ENCODE data around the gene PRKCE.

Gene PRKCE

DNA sequence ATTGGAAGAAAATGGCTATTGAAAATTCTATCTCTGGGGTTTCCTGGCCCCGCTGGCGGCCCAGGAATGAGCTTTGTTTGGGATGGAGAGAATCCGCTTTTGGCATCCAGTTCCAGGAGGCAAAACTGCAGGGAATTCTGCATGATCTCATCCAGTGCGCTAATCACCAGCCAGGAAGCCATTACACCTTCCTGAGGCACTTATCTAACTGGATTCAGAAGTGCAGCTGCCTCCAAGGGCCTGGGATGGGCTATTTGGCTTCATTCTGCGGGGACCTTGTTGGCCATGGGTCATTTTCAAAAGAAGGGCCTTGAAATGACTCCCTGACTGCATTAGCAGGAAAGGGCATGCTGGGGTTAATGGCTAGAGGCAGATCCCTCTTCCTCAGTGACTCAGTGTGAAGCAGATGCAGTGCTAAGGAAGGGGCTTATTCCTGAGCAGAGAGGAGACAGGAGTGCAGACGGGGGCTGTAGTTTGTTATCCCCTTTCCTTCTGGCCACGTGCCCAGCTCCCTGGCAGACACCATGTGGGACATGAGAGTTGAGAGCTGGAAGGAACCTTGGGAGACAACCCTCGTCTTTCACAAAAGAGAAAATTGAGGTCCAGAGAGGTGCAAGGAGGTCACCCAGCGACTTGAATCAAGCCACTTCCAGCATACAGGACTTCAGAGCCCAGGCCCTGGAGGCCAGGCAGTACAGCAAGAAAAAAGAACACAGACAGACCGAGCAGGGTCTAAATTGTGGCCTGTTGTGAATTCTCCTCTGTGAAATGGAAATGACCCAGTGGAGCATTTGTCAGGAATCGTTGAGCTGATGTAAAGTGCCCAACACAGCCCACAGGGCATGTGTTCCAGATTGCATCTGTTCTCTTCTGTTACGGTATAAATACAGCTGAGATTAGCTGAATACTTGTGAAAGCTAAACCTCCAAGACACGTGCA, 161.8 kb downstream of the PRKCE start:
- Histone ChIP-seq H3K36me3 (ENCODE audit: control insufficient read depth in 1 of 2, insufficient read depth in 2 of 2, low read length in 2 of 2) (no peaks in the 10 kb centered on the region), H3K9ac (ENCODE audit: low read depth in 1 of 2, low read length in 2 of 2) (no peak overlapping the region), H3K4me3 (ENCODE audit: low read depth in 1 of 2, low read length in 2 of 2) (no peak overlapping the region), H3K9me3 (ENCODE audit: control insufficient read depth in 1 of 2, low read length in 2 of 2) (no peaks in the 10 kb centered on the region), H3K27me3 (ENCODE audit: control insufficient read depth in 1 of 2, insufficient read depth in 2 of 2, low read length in 2 of 2) (no peaks in the 10 kb centered on the region), H3K27ac (ENCODE audit: low read depth, low read length) (no peak overlapping the region), H3K4me1 (ENCODE audit: control insufficient read depth in 1 of 2, insufficient read depth in 2 of 2, low read length in 2 of 2) (no peaks in the 10 kb centered on the region)

DNA sequence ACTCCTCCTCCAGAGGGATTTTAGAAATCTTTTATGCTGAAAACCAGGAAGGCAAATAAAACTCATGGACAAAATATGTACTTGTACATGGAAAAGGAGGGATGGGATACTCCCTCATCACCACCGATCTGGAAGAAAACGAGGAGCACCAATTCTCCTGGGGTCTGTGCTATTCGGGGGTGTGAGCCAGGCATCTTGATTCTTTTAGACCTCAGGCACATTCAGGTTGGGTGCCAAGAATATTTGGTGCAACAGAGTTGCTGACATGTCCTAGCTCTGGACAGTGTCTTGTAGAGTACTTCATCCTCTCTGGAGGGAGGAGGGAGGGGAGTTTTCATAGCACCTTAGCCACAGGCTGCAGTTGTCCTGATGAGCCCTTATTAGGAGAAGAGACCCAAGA, 163.0 kb downstream of the PRKCE start:
- H3K27me3 ChIP-seq (ENCODE audit: control insufficient read depth in 1 of 2, insufficient read depth in 2 of 2, low read length in 2 of 2): no peaks in the 10 kb centered on the region
- no peak overlapping the region for H3K9ac ChIP-seq (ENCODE audit: low read depth in 1 of 2, low read length in 2 of 2)
- no peaks in the 10 kb centered on the region for H3K36me3 ChIP-seq (ENCODE audit: control insufficient read depth in 1 of 2, insufficient read depth in 2 of 2, low read length in 2 of 2)
- H3K4me1 ChIP-seq (ENCODE audit: control insufficient read depth in 1 of 2, insufficient read depth in 2 of 2, low read length in 2 of 2): no peaks in the 10 kb centered on the region
- no peak overlapping the region for H3K27ac ChIP-seq (ENCODE audit: low read depth, low read length)
- H3K4me3 ChIP-seq (ENCODE audit: low read depth in 1 of 2, low read length in 2 of 2): no peak overlapping the region
- H3K9me3 ChIP-seq (ENCODE audit: control insufficient read depth in 1 of 2, low read length in 2 of 2): no peaks in the 10 kb centered on the region

DNA sequence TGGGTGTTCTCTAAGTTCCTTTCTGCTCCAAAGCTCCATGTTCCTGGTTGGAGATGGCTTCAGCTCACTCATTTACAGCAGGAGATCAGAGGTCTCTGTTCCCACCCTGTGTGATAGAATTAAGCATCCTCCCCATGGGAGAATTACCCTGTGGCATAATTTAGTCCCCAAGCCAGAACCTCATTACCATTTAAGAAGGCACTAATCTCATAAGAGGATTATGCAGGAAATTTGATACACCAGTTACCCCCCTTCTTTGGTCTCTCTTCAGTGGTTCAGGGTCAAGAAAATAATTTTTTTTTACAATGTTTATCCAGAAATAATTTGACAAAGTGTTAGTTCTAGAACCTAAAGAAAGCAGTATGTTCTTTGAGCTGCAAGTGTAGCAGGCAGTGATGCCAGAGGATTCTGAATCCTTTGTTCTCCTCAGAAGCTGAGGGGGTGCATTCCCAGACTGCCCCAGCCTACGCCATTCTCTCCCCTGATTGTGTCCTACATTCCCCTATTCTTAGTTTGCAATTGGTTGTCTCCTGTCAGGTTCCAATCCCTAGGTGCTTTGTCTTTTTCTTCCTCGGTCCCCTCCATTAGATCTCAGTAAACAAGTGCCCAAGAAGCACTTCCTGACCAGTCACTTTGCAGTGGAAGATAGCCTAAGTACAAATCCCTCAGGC, 163.6 kb downstream of the PRKCE start:
- no peaks in the 10 kb centered on the region for H3K9me3 ChIP-seq (ENCODE audit: control insufficient read depth in 1 of 2, low read length in 2 of 2)
- no peaks in the 10 kb centered on the region for H3K36me3 ChIP-seq (ENCODE audit: control insufficient read depth in 1 of 2, insufficient read depth in 2 of 2, low read length in 2 of 2)
- H3K27me3 ChIP-seq (ENCODE audit: control insufficient read depth in 1 of 2, insufficient read depth in 2 of 2, low read length in 2 of 2): no peaks in the 10 kb centered on the region
- H3K27ac ChIP-seq (ENCODE audit: low read depth, low read length): no peak overlapping the region
- no peaks in the 10 kb centered on the region for H3K4me1 ChIP-seq (ENCODE audit: control insufficient read depth in 1 of 2, insufficient read depth in 2 of 2, low read length in 2 of 2)
- no peak overlapping the region for H3K4me3 ChIP-seq (ENCODE audit: low read depth in 1 of 2, low read length in 2 of 2)
- H3K9ac ChIP-seq (ENCODE audit: low read depth in 1 of 2, low read length in 2 of 2): no peak overlapping the region

DNA sequence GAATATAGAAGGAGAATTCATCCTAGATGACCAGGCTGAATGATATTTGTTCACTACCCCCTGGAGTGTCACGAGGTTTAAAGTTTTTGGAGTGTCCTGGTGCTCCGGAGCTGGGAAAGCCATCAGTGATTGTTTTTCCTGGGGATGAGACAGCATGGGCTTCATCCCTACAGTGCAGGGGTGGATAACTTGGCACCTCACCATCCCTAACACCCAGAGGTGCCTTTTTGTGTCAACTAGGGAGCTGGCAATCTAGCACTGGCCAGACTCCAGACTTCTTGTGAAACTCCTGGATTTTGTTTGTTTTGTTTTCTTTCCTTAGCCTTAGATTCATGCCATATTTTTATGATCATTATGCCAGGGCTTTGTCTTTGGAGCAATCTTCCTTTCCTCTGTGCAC, 164.8 kb downstream of the PRKCE start:
- no peaks in the 10 kb centered on the region for H3K9me3 ChIP-seq (ENCODE audit: control insufficient read depth in 1 of 2, low read length in 2 of 2)
- no peak overlapping the region for H3K9ac ChIP-seq (ENCODE audit: low read depth in 1 of 2, low read length in 2 of 2)
- H3K27me3 ChIP-seq (ENCODE audit: control insufficient read depth in 1 of 2, insufficient read depth in 2 of 2, low read length in 2 of 2): no peaks in the 10 kb centered on the region
- no peaks in the 10 kb centered on the region for H3K36me3 ChIP-seq (ENCODE audit: control insufficient read depth in 1 of 2, insufficient read depth in 2 of 2, low read length in 2 of 2)
- no peak overlapping the region for H3K27ac ChIP-seq (ENCODE audit: low read depth, low read length)
- H3K4me3 ChIP-seq (ENCODE audit: low read depth in 1 of 2, low read length in 2 of 2): no peak overlapping the region
- no peaks in the 10 kb centered on the region for H3K4me1 ChIP-seq (ENCODE audit: control insufficient read depth in 1 of 2, insufficient read depth in 2 of 2, low read length in 2 of 2)

DNA sequence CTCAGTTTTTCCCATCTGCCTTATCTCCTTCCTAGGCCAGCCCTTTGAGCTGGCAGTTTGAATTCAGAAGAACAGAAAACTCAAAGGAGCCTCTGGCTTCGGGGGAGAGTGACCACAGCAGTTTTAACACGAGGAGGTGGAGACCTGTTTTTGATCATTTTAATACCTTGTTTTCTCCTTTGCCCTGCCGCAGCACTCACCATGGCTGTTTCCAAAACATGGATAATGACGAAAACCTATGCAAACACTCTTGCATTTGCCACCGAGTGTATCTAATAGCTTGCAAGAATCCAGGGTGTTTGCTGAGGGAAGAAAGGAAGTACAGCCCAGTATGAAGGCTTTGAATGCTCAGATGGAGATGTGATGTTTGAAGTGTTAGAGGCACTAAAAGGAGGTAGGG, 167.1 kb downstream of the PRKCE start:
- Histone ChIP-seq H3K9me3 (ENCODE audit: control insufficient read depth in 1 of 2, low read length in 2 of 2) (no peaks in the 10 kb centered on the region), H3K4me1 (ENCODE audit: control insufficient read depth in 1 of 2, insufficient read depth in 2 of 2, low read length in 2 of 2) (peaks cover 8 to 13% of the 10 kb centered on the region in 2 donors), H3K4me3 (ENCODE audit: low read depth in 1 of 2, low read length in 2 of 2) (no peak overlapping the region), H3K9ac (ENCODE audit: low read depth in 1 of 2, low read length in 2 of 2) (no peak overlapping the region), H3K27ac (ENCODE audit: low read depth, low read length) (no peak overlapping the region), H3K36me3 (ENCODE audit: control insufficient read depth in 1 of 2, insufficient read depth in 2 of 2, low read length in 2 of 2) (no peaks in the 10 kb centered on the region), H3K27me3 (ENCODE audit: control insufficient read depth in 1 of 2, insufficient read depth in 2 of 2, low read length in 2 of 2) (no peaks in the 10 kb centered on the region)

DNA sequence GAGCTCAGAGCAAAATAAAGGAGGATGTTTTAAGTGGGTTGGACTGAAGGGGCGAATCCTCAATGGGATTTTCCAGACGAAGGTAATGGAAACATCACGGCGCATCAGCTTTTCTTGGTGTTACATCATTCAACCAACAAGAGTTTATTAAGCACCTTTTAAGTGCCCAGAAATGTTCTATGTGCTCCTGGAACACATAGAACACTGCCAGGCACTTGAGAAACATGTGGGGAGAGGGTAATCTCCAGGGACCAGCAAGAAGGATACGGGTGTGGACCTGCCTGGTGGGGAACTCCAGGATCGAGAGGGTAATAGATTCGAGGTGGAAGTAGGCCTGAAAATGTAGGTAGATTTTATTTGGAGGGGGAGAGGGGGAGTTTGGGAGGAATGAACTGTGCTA, 168.6 kb downstream of the PRKCE start:
- Histone ChIP-seq H3K36me3 (ENCODE audit: control insufficient read depth in 1 of 2, insufficient read depth in 2 of 2, low read length in 2 of 2) (no peaks in the 10 kb centered on the region), H3K27ac (ENCODE audit: low read depth, low read length) (no peak overlapping the region), H3K9ac (ENCODE audit: low read depth in 1 of 2, low read length in 2 of 2) (no peak overlapping the region), H3K4me3 (ENCODE audit: low read depth in 1 of 2, low read length in 2 of 2) (no peak overlapping the region), H3K4me1 (ENCODE audit: control insufficient read depth in 1 of 2, insufficient read depth in 2 of 2, low read length in 2 of 2) (peaks cover 8 to 17% of the 10 kb centered on the region in 2 donors), H3K27me3 (ENCODE audit: control insufficient read depth in 1 of 2, insufficient read depth in 2 of 2, low read length in 2 of 2) (no peaks in the 10 kb centered on the region), H3K9me3 (ENCODE audit: control insufficient read depth in 1 of 2, low read length in 2 of 2) (no peaks in the 10 kb centered on the region)

DNA sequence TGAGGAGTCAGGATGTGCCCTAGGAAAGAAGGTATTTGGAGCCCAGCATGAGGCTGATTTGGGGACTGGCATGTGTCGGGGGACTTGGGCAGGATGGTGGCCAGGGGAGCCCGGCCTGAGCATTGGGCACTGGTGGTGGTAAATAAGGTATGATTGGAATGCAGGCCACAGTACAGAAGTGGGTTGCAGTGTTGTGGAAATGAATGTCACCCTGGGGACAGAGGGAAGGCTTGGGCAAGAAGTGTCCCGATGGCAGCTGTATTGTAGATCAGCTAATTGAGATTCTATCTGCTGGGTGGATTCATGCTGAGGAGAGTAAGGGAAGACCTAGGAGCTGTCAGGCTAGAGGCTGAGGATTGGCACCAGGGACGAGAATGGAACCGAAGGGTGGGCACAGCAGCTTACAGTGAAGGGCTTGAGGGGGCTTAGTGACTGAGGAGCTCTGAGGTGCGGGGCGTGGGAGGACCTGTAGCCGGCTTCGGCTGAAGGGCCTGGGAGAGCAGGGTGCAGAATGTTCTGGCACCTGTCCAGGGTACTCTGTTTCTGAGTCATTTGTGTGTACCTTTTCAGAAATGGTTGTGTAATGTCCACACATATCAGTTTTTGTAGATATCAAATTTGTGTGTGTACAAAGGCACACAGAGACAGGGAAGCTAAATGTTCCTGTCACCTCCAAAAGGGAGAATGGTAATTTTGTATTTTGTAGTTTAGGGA, 170.2 kb downstream of the PRKCE start:
- no peaks in the 10 kb centered on the region for H3K36me3 ChIP-seq (ENCODE audit: control insufficient read depth in 1 of 2, insufficient read depth in 2 of 2, low read length in 2 of 2)
- no peaks in the 10 kb centered on the region for H3K9me3 ChIP-seq (ENCODE audit: control insufficient read depth in 1 of 2, low read length in 2 of 2)
- no peak overlapping the region for H3K27ac ChIP-seq (ENCODE audit: low read depth, low read length)
- no peak overlapping the region for H3K4me3 ChIP-seq (ENCODE audit: low read depth in 1 of 2, low read length in 2 of 2)
- H3K9ac ChIP-seq (ENCODE audit: low read depth in 1 of 2, low read length in 2 of 2): no peak overlapping the region
- no peaks in the 10 kb centered on the region for H3K27me3 ChIP-seq (ENCODE audit: control insufficient read depth in 1 of 2, insufficient read depth in 2 of 2, low read length in 2 of 2)
- peaks cover 8 to 17% of the 10 kb centered on the region in 2 donors for H3K4me1 ChIP-seq (ENCODE audit: control insufficient read depth in 1 of 2, insufficient read depth in 2 of 2, low read length in 2 of 2)

DNA sequence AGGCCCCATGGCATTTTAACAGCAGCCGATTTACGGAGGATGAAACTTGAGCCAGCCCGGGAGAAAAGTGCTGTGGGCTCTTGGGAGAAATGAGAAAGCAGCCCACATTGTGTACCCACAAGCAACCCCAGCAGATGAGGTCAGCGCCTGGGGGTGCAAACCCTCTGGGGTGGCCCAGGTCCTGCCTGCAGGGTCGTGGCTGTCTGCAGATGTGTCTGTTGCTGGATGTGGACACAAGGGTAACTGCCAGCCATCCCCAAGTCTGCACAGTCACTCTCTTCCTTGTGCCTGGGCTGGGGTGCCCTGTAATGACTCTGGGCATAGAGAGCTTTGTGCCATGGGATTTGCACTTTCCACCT, 170.8 kb downstream of the PRKCE start:
- Histone ChIP-seq H3K9ac (ENCODE audit: low read depth in 1 of 2, low read length in 2 of 2) (no peak overlapping the region), H3K27ac (ENCODE audit: low read depth, low read length) (no peak overlapping the region), H3K9me3 (ENCODE audit: control insufficient read depth in 1 of 2, low read length in 2 of 2) (no peaks in the 10 kb centered on the region), H3K4me3 (ENCODE audit: low read depth in 1 of 2, low read length in 2 of 2) (no peak overlapping the region), H3K27me3 (ENCODE audit: control insufficient read depth in 1 of 2, insufficient read depth in 2 of 2, low read length in 2 of 2) (no peaks in the 10 kb centered on the region), H3K4me1 (ENCODE audit: control insufficient read depth in 1 of 2, insufficient read depth in 2 of 2, low read length in 2 of 2) (peaks cover 8 to 17% of the 10 kb centered on the region in 2 donors), H3K36me3 (ENCODE audit: control insufficient read depth in 1 of 2, insufficient read depth in 2 of 2, low read length in 2 of 2) (no peaks in the 10 kb centered on the region)

GRCh38 chr2:45823723-45824206, 172.3 kb downstream of the PRKCE start:
- H3K4me1 ChIP-seq (ENCODE audit: control insufficient read depth in 1 of 2, insufficient read depth in 2 of 2, low read length in 2 of 2): peaks cover 8 to 17% of the 10 kb centered on the region in 2 donors
- H3K9me3 ChIP-seq (ENCODE audit: control insufficient read depth in 1 of 2, low read length in 2 of 2): no peaks in the 10 kb centered on the region
- no peaks in the 10 kb centered on the region for H3K27me3 ChIP-seq (ENCODE audit: control insufficient read depth in 1 of 2, insufficient read depth in 2 of 2, low read length in 2 of 2)
- H3K4me3 ChIP-seq (ENCODE audit: low read depth in 1 of 2, low read length in 2 of 2): no peak overlapping the region
- no peak overlapping the region for H3K27ac ChIP-seq (ENCODE audit: low read depth, low read length)
- H3K9ac ChIP-seq (ENCODE audit: low read depth in 1 of 2, low read length in 2 of 2): no peak overlapping the region
- H3K36me3 ChIP-seq (ENCODE audit: control insufficient read depth in 1 of 2, insufficient read depth in 2 of 2, low read length in 2 of 2): no peaks in the 10 kb centered on the region
